Muscle layer of duodenum (tissue), 2 donors: ENCODE measurements around the gene TECPR1.

ENCODE experiments used
- H3K27ac ChIP-seq: one replicate; pipeline ENCODE4 v1.7.0; 2013; ENCODE audit warnings: mild to moderate bottlenecking, low read length
- H3K27me3 ChIP-seq: one replicate; pipeline ENCODE4 v1.7.0; 2013; ENCODE audit warnings: low read depth, mild to moderate bottlenecking, control low read depth, low read length
- H3K36me3 ChIP-seq, 2 donors: one replicate each; pipeline ENCODE4 v1.7.0; 2013; ENCODE audit warnings: low read length in 2 of 2, control low read depth in 1 of 2, mild to moderate bottlenecking in 1 of 2; ENCODE audit not compliant: insufficient read depth in 2 of 2, control insufficient read depth in 1 of 2
- H3K4me1 ChIP-seq, 2 donors: one replicate each; pipeline ENCODE4 v1.7.0; 2013; ENCODE audit warnings: low read length in 2 of 2, mild to moderate bottlenecking in 2 of 2, control low read depth in 1 of 2, moderate library complexity in 1 of 2; ENCODE audit not compliant: insufficient read depth in 2 of 2, control insufficient read depth in 1 of 2
- H3K4me3 ChIP-seq, 2 donors: one replicate each; pipeline ENCODE4 v1.7.0; 2013; ENCODE audit warnings: low read length in 2 of 2, low read depth in 1 of 2, mild to moderate bottlenecking in 1 of 2
- H3K9me3 ChIP-seq, 2 donors: one replicate each; pipeline ENCODE4 v1.7.0; 2013; ENCODE audit warnings: low read length in 2 of 2, control low read depth in 1 of 2, mild to moderate bottlenecking in 1 of 2; ENCODE audit not compliant: control insufficient read depth in 1 of 2
- donor health status: healthy.

Gene TECPR1

GRCh38 chr7:98241674-98242241, 10.3 kb downstream of the TECPR1 start:
- no peaks in the 10 kb centered on the region for H3K27me3 ChIP-seq
- H3K4me1 ChIP-seq, result no peaks in the 10 kb centered on the region
- no peak overlapping the region for H3K27ac ChIP-seq
- H3K9me3 ChIP-seq, result no peaks in the 10 kb centered on the region
- peaks cover 10 to 55% of the 10 kb centered on the region in 2 donors for H3K36me3 ChIP-seq
- H3K4me3 ChIP-seq, result no peak overlapping the region

- H3K9me3 ChIP-seq, result no peaks in the 10 kb centered on the region
- H3K4me1 ChIP-seq, result no peaks in the 10 kb centered on the region
- H3K36me3 ChIP-seq, result peaks cover 10 to 62% of the 10 kb centered on the region in 2 donors
- no peak overlapping the region for H3K27ac ChIP-seq
- H3K27me3 ChIP-seq, result no peaks in the 10 kb centered on the region
- no peak overlapping the region for H3K4me3 ChIP-seq
Observed at GRCh38 chr7:98240961-98241673, 10.9 kb downstream of the TECPR1 start.

GRCh38 chr7:98238976-98239375, 13.1 kb downstream of the TECPR1 start:
- Histone ChIP-seq H3K9me3 (no peaks in the 10 kb centered on the region), H3K4me3 (no peak overlapping the region), H3K36me3 (peaks cover 10 to 53% of the 10 kb centered on the region in 2 donors), H3K27ac (no peak overlapping the region), H3K27me3 (no peaks in the 10 kb centered on the region), H3K4me1 (no peaks in the 10 kb centered on the region)

- Histone ChIP-seq H3K27me3 (no peaks in the 10 kb centered on the region), H3K4me1 (no peaks in the 10 kb centered on the region), H3K36me3 (peaks cover 10 to 58% of the 10 kb centered on the region in 2 donors), H3K9me3 (no peaks in the 10 kb centered on the region), H3K4me3 (no peak overlapping the region), H3K27ac (no peak overlapping the region)
Observed at GRCh38 chr7:98238076-98238475, 14.0 kb downstream of the TECPR1 start.

- Histone ChIP-seq H3K4me1 (no peaks in the 10 kb centered on the region), H3K27me3 (no peaks in the 10 kb centered on the region), H3K36me3 (peaks cover 10 to 62% of the 10 kb centered on the region in 2 donors), H3K9me3 (no peaks in the 10 kb centered on the region), H3K27ac (no peak overlapping the region), H3K4me3 (no peak overlapping the region)
Observed at GRCh38 chr7:98236355-98237185, 15.5 kb downstream of the TECPR1 start.

GRCh38 chr7:98235901-98236300, 16.1 kb downstream of the TECPR1 start:
- Histone ChIP-seq H3K4me1 (no peaks in the 10 kb centered on the region), H3K27me3 (no peaks in the 10 kb centered on the region), H3K4me3 (no peak overlapping the region), H3K27ac (no peak overlapping the region), H3K9me3 (no peaks in the 10 kb centered on the region), H3K36me3 (peaks cover 10 to 59% of the 10 kb centered on the region in 2 donors)

- H3K27me3 ChIP-seq, result no peaks in the 10 kb centered on the region
- no peaks in the 10 kb centered on the region for H3K4me1 ChIP-seq
- H3K36me3 ChIP-seq, result peaks cover 10 to 65% of the 10 kb centered on the region in 2 donors
- H3K27ac ChIP-seq, result no peak overlapping the region
- H3K4me3 ChIP-seq, result no peak overlapping the region
- H3K9me3 ChIP-seq, result no peaks in the 10 kb centered on the region
Observed at GRCh38 chr7:98234429-98235147, 17.4 kb downstream of the TECPR1 start.

- Histone ChIP-seq H3K27ac (no peak overlapping the region), H3K36me3 (peaks cover 6 to 73% of the 10 kb centered on the region in 2 donors)
Observed at GRCh38 chr7:98233219-98234070, 18.6 kb downstream of the TECPR1 start.

GRCh38 chr7:98232799-98233198, 19.2 kb downstream of the TECPR1 start:
- H3K9me3 ChIP-seq, result no peaks in the 10 kb centered on the region
- H3K36me3 ChIP-seq, result peaks cover 0 to 73% of the 10 kb centered on the region in 2 donors
- no peaks in the 10 kb centered on the region for H3K4me1 ChIP-seq
- H3K4me3 ChIP-seq, result no peak overlapping the region
- no peak overlapping the region for H3K27ac ChIP-seq
- H3K27me3 ChIP-seq, result no peaks in the 10 kb centered on the region

More at GRCh38 chr7:98233219-98234070, 18.6 kb downstream of the TECPR1 start:
- no peaks in the 10 kb centered on the region for H3K4me1 ChIP-seq
- H3K27me3 ChIP-seq, result no peaks in the 10 kb centered on the region
- no peak overlapping the region for H3K4me3 ChIP-seq
- no peaks in the 10 kb centered on the region for H3K9me3 ChIP-seq

GRCh38 chr7:98232263-98232585, 19.8 kb downstream of the TECPR1 start:
- H3K4me1 ChIP-seq, result no peaks in the 10 kb centered on the region
- no peaks in the 10 kb centered on the region for H3K9me3 ChIP-seq
- H3K36me3 ChIP-seq, result peaks cover 0 to 73% of the 10 kb centered on the region in 2 donors
- no peaks in the 10 kb centered on the region for H3K27me3 ChIP-seq
- no peak overlapping the region for H3K4me3 ChIP-seq
- H3K27ac ChIP-seq, result no peak overlapping the region
